ENCODE measurements around the gene PTTG1IP. TPM values are rescaled to one million over a fixed set of nuclear protein-coding genes. Genes with fewer than 3 reads are reported as not detected.

PTTG1IP gene
- total and polyA plus RNA-seq, 10 of the 15 experiments (the other 5 are each of a cell fraction or from before 2014, with no cell fraction given): 2.4 to 56.4 (median 44.4) TPM

- H3K27ac ChIP-seq (ENCODE audit: control insufficient read depth, insufficient read depth): no peak overlapping the region
- ChIA-PET POLR2A (no interaction called here), CTCF (interaction anchor here (1.0 to 1.7 kb wide), 4 partner anchors 10 to 95 kb away, joined by 3 to 5 read pairs (median 3); partner anchors contain the start of gene PTTG1IP), RAD21 (ENCODE audit: unreplicated experiment) (no interaction called here), SMC1A (ENCODE audit: uncharacterized antibody, unreplicated experiment) (interaction anchor here (0.9 kb wide), 1 partner anchor 36 kb away, joined by 3 read pairs; no protein-coding TSS in a partner anchor)
- peak overlapping the region; percentile 47; the same call in 1 of the 2 replicates for H3K4me3 ChIP-seq
- ATAC-seq: no peak
- no peaks in the 10 kb centered on the region; a peak in 2 of 4 replicates for H3K27me3 ChIP-seq (replicated peaks in 1 of 2; ENCODE audit: control insufficient read depth in 2 of 2, insufficient read depth in 2 of 2, low read length in 1 of 2)
- H3K79me2 ChIP-seq (ENCODE audit: control insufficient read depth, insufficient read depth, low read length): no peaks in the 10 kb centered on the region
- 100% methylated on average over 1 of the region's 1 CpG for WGBS (ENCODE audit: insufficient coverage, insufficient replicate concordance, low lambda C conversion rate, missing lambda C conversion rate)
- H3K4me1 ChIP-seq (ENCODE audit: control insufficient read depth, insufficient read depth, low read length): no peaks in the 10 kb centered on the region; the same call in 1 of the 2 replicates
- no TSS peak for BruUV-seq (replicated peaks)
- peaks cover 0 to 12% of the 10 kb centered on the region in 2 experiments; a peak in 2 of 4 replicates for H3K36me3 ChIP-seq (ENCODE audit: control insufficient read depth in 2 of 2, insufficient read depth in 2 of 2, low read length in 1 of 2)
- FAIRE-seq: no peak
- no peaks in the 10 kb centered on the region for H4K20me1 ChIP-seq (ENCODE audit: control insufficient read depth, insufficient read depth)
- H3K9me3 ChIP-seq (replicated peaks; ENCODE audit: control insufficient read depth, insufficient read depth, low read length): no peaks in the 10 kb centered on the region
- intact Hi-C loops (cut with micrococcal nuclease; ENCODE audit: unreplicated experiment): no loop called here
- TF ChIP-seq FOS (IDR thresholded peaks at IDR 0.05; ENCODE audit: borderline replicate concordance, extremely low read depth, insufficient read length) (no peak), CTCF (IDR thresholded peaks at IDR 0.05 in 2 of 3, conservative IDR thresholded peaks at IDR 0.05 in 1 of 3; ENCODE audit: control insufficient read depth in 2 of 3, extremely low read depth in 1 of 3, insufficient read depth in 1 of 3, low read depth in 3 of 3, low read length in 3 of 3) (0 out of 6 replicates have a peak, but pooled peaks of 1 of the 3 experiments have one; percentile 2)
- no peak overlapping the region; the same call in 1 of the 2 replicates for H3K9ac ChIP-seq (ENCODE audit: control insufficient read depth, insufficient read depth, low read length)
- peak overlapping the region; percentile 79 for H3K4me2 ChIP-seq (ENCODE audit: control insufficient read depth, insufficient read depth)
- DNase-seq (ENCODE audit: low read depth, low spot score): no peak
- in situ Hi-C loops (cut with MboI): no loop called here
- H2AFZ ChIP-seq (ENCODE audit: control insufficient read depth, low read depth, low read length): peak overlapping the region; percentile 61
These were observed 27.3 kb downstream of the PTTG1IP start for GRCh38 chr21:44846224-44846484.
